Upper lobe of left lung (tissue), 4 donors: ENCODE results near the gene ANKMY1.
"Not testable (repeated sequence)": the region's sequence is repeated elsewhere in the genome, so short reads cannot be mapped to it uniquely, and the experiment has no call there.

ENCODE experiments used
- EP300 ChIP-seq, 4 donors: sonication (generic); formaldehyde crosslinking; IDR thresholded peaks; one replicate each; pipeline ENCODE4 v1.5.1; 2017; ENCODE audit warnings: antibody characterized with exemption in 4 of 4, control low read depth in 2 of 4
- POLR2A ChIP-seq, 4 donors: fragments of 450-650 bp; IDR thresholded peaks; one replicate each; pipeline ENCODE4 v1.5.1; 2016 to 2017; ENCODE audit warnings: antibody characterized with exemption in 4 of 4, mild to moderate bottlenecking in 2 of 4

DNA sequence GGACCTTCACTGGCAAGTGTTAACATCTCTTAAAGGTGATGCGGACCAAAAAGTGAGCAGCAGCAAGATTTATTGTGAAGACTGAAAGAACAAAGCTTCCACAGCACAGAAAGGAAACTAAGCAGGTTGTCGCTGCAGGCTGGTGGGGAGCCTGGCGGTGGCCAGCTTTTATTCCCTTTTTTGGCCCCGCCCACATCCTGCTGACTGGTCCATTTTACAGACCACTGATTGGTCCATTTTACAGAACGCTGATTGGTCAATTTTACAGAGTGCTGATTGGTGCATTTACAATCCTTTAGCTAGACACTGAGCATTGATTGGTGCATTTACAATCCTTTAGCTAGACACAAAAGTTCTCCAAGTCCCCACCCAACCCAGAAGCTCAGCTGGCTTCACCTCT lies 35.9 kb downstream of the ANKMY1 start:
- TF ChIP-seq EP300, POLR2A (IDR thresholded peaks at IDR 0.05): not testable (repeated sequence)
